Right ventricle myocardium inferior (tissue), 1 donor: ENCODE results near the gene HOXB5. TPM values are rescaled to one million over a fixed set of nuclear protein-coding genes. Genes with fewer than 3 reads are reported as not detected.

Experiments
- ATAC-seq: fragments of 200-7000 bp; cut with Tn5 transposase; one replicate; pipeline ENCODE4 v1.9.1; 2020; ENCODE audit warnings: mild to moderate bottlenecking, moderate library complexity
- DNase-seq: peaks from one replicate; pipeline ENCODE4 v3.0.0; 2021; ENCODE audit errors: missing footprints
- intact Hi-C: fragments of 100-400 bp; cut with DNase I; formaldehyde crosslinking; loops from one replicate; pipeline ENCODE4 v1.11.0; 2022
- total RNA-seq: library from RNA; stranded (reverse); fragmentation: NEBNext Ultra II Directional; extraction: Animal tissue kit (Norgen Biotek cat#: 25700); gene quantifications from one replicate; pipeline ENCODE4 v1.2.1, GENCODE V29; 2021
- donor health status: DM: no; HTN: yes; CAD: no; lungs with severe emphysema.

The HOXB5 gene
- total RNA-seq, 1 donor from 2014 or later, result not detected

DNA sequence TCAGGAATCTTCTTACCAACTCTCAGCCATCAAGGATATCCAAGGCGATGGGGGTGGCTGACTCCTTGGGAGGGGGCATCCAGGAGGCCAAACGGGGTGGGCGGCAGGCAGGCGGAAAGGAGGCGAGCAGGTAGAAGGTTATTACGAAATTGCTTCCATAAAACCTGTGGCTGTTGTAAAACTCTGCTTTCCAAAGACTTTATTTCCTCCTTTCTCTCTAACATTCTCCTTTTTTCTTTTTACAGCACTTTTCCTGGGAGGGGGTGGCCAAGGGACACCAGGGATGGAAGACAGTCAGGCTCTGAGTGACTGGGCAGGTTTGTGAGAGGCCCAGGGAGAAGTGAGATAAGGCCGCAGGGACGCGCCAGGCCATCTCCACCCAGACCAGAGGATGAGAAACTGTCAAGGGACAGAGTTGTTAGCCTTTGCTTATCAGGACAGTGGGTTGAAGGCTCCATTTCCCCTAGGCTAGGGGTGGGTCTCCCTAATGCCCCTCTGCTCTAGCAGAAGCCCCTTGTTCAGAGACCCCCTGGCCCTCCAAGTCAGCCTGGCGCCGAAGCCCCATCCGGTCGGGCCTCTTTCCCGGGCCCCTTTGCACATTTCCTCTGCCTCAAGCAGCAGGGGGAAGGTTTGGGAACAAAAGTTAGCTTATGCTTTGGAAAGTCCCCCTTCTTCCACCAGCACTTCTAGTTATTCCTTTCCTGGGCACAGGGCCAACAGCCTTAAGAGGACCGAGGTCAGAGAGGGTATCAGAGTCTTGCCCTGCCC, 37.5 kb upstream of the HOXB5 start:
- intact Hi-C loops, result no loop called here
- ATAC-seq, result no peak

DNA sequence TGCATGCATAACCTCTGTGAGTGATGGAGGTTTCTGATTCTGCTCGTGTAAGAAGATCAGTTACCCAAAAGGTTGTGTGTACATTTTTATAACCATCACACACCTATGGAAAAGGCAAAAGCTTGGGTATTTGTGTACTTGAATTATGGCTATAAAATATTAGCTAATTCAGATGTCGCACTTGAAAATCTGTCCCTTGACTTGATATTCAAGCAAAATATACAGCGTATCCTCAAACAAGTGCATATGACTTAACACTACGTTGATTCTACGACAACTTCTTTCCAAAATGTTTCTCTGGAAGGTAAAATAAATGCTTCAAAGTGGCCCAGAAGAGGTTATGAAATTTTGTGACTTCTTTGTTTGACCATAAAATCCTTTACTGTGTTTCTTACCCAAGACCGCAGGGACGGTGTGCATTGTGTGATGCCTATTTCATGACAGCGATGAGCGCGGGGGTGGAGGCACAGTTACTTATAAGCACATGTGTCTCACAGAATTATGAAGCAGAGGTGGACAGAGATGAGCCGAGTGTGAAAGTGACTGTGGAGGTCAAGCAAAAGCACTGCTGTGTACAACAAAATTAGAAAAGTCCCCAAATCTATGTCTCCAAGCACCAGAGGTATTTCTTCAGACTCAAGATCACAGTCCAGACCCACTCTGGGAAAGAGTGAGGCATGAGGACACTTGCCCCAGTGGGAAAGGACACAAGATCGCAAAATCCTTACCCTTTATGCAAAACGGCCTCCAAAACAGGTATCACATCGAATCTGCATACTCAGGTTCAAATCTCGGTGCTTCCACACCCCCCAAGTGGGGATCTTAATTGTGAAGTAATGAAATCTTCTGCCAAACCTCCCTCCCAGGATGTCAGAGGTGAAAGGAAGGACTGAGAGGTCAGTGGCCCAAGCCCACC, 36.7 kb upstream of the HOXB5 start:
- no peak for ATAC-seq

More for the DNA sequence above, 37.5 kb upstream of the HOXB5 start:
- no peak for DNase-seq

DNA sequence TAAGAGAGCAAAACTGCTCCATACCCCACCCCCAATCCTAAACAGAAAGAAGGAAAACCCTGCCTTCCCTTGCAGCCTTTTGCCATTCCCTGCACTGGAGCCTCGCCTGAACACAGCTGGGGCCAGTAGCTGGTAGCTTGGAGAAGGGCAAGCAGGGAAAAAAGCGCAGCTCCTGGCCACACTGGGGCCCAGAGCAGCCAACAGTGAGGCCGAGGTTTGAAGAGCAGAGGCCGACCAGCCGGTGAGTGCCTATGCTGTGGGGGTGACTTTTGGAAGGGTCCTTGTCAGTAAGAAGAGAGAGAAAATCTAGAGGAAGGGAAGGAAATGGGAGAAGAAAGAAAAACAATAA, 35.8 kb upstream of the HOXB5 start:
- ATAC-seq, result no peak
- intact Hi-C loops, result no loop called here
- no peak for DNase-seq

More for the DNA sequence above, 36.7 kb upstream of the HOXB5 start:
- intact Hi-C loops, result no loop called here
- DNase-seq, result no peak

DNA sequence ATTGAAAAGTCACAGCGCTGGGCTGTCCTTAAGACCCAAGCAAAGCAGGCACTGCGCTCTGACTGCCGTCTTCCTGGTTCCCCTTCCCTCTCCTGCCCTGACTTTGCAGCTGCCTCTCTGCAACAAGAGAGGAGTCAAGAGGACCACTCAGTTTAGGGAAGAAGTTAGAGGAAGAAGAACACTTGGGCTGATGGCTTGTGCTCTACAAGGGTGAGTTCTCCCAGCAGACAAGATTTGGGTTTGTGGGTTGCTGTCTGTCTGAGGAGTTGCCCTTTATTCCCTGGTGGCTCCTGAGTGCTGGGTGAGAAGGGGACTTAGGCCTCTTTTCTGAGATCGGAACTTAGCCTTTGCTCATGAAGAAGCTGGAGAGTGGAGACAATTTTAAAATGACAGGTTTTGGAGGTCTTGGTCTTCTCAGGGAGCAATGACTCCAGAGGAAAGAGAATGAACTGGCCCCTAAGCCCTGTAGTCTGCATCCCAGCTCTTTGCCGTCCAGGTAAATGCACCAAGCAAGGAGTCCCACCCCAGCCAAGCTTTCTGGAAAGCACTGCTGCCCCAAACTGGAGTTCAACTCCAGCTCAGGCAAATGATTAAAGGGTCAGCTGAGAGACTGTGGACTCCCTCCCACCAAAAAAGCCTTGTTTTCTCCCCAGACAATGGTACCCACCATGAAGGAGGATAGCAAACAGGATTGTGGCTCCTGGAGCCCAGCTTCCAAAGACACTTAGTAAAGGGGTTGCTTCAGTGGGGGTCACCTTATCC, 35.3 kb upstream of the HOXB5 start:
- DNase-seq (no peak), ATAC-seq (no peak)
- intact Hi-C loops, result no loop called here

DNA sequence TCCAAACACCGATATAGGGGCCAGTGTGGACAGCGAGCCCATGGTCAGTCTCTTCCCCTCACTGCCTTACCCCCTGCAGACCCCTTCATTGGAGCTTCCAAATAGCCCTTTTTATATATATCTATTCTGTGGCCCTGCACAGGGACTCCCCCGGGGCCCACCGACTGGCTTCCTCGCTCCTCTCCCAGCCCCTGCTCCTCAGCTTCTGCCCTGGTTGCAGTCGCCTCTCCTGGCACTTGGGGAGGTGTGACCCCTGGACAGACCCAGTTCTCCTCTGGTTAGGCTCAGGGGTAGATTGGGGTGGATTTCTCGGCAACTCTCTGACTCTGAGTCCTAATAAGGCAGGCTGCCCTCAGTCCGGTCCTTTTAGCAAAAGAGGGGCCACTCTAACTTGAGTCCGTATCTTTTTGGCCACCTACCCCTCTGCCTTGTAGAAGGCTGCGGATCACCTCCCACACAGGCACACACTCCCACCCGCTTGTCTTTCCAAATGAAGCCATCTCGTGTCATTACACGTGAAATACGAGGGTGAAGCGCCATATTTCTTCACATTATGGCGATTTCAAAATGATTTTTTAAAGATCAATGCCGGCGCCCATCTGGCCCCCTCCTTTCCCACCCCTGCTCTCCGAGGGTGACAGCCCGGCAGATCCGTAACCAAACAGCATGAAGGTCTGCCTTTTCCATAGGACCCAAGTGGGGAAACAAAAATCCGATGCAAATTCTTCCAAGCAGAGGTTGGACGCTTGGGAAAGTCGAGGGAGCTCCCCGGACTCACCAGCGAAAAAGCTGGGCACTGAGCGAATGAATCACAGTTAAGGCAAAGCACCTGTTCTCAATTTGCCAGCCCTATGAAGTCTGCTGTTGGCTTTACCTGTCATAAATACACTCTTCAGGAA, 34.3 kb upstream of the HOXB5 start:
- intact Hi-C loops, result no loop called here
- DNase-seq (no peak), ATAC-seq (no peak)

DNA sequence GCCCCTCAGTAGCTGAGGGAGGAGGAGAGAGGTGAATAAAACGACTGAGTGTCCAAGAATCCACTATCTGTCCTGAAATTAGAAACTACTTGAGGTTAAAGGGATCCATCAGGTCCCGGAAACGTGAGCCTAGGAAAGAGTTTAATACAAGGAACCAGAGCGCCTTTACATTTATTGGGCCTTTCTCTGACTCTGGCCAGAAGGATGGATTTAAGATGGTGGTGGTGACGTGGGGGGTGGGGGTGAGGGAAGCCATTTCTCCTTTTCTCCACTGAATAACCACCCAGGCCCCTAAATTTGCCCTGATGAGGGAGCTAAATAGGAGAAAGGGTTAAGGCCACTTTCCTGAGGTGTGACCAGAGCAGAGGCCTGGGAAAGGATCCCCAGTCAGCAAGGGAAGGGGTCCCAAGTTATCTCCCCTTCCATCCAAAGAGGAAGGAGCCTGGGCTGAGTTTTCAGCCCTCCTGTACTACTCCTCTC, 33.6 kb upstream of the HOXB5 start:
- intact Hi-C loops, result no loop called here
- ATAC-seq (no peak), DNase-seq (no peak)

DNA sequence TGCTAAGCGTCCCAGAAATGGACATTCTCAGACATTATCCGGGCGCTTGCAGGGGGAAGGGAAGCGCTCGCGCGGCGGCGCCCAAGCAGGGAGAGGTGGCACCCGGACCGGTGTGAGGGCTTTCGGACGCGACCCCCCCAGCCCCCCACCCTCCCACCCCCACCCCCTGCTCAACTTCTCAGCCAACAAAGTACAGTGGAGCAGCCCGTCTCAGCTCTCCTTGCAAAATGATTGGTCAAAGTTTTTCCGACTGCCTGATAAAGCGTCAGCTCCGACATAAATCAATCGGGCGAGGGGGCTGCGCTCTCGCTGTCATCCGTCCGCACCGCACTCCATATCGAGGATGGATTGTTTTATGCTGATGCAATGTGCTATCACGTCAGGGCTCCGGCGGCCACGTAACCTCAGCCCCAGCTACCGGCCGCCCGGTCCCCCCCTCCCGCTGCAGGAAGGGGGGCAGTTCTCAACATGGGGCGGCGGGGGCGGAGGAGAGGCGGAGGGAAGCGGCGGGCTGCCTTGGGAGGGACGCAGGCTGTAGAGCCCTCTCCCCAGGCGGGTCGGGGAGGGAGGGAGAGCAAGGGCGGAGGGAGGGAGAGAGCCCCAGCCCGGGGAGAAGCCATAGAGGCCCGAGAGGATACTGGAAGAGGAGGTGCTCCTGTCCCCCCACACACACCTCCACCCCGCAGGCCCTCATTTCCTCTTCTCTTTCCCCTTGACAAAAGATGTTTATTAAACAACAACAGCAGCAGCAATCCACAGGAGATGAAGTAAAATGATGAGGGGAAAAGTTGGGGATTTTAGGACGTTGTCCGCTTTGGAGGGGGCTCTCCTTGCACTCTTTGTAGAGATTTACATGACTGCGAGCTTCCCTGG, 32.9 kb upstream of the HOXB5 start, which contains the start of gene HOXB9:
HOXB9 (minus strand) TSS at position 114 of the 873 bp plus-strand sequence; CDS start at position 25, 89 bp downstream.
- no peak for ATAC-seq
- intact Hi-C loops, result no loop called here
- no peak for DNase-seq

DNA sequence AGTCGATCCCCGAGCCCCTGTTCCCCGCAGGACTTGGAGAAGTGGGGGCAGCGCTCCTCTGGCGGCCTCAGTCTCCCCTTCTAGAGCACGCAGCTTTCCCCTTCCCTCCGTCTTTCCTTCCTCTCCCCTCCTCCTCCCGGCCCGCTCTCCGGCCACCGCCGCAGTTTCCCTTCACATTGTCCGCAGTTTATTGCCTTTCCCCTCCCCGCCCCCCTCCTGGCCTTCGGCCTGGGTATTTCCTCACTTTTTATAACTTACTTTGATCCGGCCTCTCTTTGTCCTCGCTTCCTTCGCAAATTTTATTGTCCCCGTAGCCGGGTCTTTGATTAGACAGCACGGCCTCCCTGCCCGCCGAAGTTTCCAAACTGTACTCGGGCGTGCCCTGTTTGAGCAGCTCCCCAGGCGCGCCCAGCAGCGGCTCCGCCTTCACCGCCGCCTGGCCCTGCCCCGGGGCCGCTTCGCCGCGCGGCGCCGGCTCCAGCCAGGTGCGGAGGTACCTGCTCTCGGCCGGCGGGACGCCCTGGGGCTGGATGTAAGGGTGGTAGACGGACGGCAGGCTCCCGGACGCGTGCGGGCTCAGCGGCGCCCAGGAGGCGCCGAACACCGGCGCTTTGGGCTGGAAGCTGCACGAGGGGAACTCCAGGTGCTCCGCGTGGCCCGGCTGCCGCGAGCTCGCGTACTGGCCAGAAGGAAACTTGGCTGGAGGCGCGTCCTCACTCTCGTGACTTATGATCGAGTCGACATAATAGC, 32.1 kb upstream of the HOXB5 start:
- intact Hi-C loops, result no loop called here
- ATAC-seq (peak; percentile 26), DNase-seq (no peak)

DNA sequence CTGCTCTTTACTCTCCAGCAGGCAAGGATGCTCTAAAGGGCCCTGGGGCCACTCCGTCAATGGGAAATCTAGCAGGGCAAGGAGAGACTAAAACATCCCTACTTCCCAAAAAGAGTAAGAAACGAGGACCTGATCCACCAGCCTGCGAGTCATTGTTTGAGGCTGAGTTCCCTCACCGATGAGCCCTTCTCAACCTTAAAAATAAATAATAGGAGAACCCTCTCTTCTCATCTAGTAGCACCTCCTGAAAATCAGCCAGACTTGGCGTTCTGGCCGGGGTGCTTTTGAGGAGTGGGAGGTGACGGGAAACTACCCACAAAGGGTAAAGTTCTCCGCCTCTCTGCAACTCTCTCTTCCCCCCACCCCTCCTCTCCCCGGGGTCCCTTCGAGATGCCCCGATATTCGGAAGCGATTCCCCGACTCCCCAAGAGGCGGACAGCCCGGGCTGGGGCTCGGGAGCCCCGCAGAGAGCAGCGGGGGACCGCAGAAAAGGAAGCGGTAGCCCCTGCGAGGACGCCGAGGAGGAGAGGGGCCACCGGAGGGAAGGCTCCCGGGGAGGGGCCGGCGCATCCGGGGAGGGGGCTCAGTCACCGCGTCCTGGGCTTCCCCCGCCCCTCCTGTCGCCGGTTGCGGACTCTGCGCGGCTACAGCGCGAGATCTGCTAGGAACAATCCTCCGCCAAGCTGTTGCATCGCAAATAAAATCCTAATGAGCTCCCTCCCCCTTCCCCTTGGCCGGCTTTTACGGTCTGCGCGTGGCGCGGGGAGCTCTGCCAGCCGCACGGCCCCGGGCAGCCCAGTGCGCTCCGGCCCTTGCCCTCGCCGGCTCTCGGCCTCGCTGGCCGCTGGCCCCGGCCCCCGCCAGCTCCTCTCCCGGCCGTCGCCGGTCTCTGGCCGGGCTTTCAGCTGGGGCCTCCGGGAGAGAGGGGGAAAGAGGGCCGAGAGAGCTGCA, 31.2 kb upstream of the HOXB5 start:
- intact Hi-C loops, result no loop called here
- ATAC-seq (no peak), DNase-seq (no peak)

DNA sequence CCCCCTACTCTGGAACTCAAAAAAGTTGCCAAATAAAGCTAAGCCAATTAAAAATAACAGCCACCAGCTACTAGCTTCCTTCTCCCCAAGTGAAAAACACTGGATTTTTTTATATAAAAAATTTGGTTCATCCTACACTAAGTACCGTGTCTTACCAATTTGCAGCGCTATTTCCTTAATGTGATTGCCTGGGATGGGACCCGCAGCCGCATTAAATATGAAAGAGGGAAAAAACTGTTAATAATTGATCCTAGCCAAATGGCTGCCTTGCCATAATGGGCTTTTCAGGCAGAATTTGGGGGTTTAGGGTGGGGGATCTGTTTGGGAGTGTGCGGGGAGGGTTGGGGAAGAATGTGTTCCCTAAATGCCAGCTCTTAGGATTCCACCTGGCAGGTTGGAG, 30.5 kb upstream of the HOXB5 start:
- no peak for ATAC-seq
- intact Hi-C loops, result no loop called here

DNA sequence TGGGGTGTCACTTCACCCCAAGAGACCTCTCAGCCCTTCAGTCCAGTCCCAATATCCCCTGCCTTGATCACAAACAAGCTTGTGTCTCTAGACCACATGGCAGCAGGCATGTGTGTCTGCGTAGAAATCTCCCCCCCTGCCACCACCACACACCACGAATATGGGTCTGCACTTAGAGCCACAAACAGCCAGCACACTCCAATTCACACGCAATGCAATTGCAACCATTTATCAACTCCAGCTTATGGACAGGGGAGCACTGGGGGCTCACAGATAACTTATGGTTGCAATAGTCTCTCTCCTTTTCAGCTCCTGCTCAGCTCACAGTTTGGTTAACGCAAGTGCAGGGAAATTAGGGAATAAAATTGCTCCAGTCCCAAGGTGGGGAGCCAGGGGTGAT, 30.0 kb upstream of the HOXB5 start:
- ATAC-seq, result no peak
- intact Hi-C loops, result no loop called here
- no peak for DNase-seq

More for the DNA sequence above, 30.5 kb upstream of the HOXB5 start:
- no peak for DNase-seq

DNA sequence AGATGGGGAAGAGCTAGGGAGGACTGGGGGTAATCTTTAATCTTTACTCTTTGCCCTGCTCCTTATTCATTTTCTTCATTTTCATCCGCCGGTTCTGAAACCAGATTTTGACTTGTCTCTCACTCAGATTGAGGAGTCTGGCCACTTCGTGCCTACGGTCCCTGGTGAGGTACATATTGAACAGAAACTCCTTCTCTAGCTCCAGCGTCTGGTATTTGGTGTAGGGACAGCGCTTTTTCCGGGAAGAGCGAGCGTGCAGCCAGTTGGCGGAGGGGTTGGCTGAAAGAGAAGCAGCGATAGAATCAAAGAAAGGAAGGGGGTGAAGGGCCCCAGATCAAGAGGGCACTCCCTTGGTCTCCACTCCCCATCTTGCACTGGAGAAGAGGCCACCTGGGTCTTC, 29.3 kb upstream of the HOXB5 start:
- intact Hi-C loops, result no loop called here
- ATAC-seq (no peak), DNase-seq (no peak)

DNA sequence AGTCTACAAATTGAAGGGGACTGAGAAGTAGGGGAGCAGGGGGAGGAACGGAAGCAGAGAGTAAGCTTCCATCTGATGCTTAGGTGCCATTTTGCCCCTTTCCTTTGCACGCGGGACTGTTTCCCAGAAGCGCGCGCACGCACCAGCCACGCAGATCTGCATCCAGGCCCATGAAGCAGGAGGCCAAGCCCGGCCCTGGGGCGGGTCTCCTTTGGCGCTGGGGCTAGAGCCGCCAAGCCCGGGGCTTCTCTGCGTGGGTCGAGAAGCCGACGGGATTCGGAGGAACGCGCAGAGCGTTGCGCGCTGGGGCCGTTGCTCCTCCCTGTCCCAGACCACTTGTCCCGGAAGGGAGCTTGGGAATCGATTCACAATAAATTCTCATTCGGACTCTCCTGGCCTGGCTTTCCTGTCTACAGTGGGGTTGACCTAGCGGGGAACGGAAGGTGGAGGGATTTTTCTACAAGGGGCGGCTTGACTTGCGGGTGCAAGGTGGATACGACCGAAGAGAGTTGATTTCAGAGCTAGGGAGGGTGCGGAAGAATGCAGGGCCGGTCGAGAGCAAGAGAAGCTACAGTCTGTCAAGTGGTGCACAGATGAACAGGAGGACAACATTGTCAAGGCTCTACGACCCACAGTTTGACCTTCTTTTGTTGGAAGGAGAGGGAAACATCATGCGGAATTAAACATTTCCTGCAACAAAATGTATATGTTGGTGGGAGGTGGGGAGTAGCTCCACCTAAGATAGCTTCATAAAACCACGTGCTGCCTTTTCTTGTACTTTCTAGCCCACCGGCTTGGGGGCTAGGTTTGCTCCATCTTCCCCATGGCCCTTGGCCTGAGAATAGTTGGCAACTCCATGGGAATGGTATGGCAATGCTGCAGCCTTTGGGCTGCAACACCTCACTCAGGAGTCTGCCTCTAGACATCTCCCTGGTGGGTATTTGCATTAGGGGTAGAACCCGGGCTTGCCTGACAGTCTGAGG, 28.1 kb upstream of the HOXB5 start:
- DNase-seq, result no peak
- intact Hi-C loops, result no loop called here
- no peak for ATAC-seq

DNA sequence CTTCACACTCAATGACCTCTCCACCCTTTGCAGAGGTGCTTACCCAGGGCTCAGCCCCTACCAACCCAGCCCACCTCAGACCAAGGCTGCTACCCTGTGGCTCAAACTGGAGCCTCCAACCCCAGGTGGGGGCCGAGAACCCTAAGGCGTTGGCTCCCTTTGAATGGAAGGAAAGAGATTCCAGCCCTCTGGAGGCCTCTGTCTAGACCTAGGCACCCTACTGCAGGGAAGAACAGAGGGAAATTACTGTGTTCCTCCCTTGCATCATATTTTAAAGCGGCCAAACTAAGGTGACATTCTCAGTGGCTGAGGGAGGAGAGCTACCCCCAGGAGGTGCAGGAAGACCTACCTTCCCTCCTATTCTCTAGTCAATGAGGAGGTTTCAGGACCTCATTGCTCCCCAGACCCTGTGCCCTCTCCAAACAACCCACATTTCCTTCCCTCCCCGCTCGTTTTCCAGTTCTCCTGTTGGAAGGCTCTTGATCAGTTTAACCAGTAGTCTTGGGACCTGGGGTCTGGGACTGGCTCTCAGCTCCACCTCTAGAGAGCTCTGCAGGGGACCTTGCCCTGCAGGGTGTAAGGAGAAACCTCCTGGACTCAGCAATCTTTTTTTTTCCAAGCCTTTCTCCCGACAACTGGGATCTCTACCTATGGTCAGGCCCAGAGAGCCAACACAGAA, 27.0 kb upstream of the HOXB5 start:
- intact Hi-C loops, result no loop called here
- DNase-seq (no peak), ATAC-seq (no peak)
